ENCODE data around the gene ARHGEF19. TPM values are rescaled to one million over a fixed set of nuclear protein-coding genes. Genes with fewer than 3 reads are reported as not detected.

ARHGEF19 gene
- total and polyA plus RNA-seq, 9 of the 15 experiments (the other 6 are each of a cell fraction or from before 2014, with no cell fraction given) = 0.73 to 21.0 (median 5.2) TPM

DNA sequence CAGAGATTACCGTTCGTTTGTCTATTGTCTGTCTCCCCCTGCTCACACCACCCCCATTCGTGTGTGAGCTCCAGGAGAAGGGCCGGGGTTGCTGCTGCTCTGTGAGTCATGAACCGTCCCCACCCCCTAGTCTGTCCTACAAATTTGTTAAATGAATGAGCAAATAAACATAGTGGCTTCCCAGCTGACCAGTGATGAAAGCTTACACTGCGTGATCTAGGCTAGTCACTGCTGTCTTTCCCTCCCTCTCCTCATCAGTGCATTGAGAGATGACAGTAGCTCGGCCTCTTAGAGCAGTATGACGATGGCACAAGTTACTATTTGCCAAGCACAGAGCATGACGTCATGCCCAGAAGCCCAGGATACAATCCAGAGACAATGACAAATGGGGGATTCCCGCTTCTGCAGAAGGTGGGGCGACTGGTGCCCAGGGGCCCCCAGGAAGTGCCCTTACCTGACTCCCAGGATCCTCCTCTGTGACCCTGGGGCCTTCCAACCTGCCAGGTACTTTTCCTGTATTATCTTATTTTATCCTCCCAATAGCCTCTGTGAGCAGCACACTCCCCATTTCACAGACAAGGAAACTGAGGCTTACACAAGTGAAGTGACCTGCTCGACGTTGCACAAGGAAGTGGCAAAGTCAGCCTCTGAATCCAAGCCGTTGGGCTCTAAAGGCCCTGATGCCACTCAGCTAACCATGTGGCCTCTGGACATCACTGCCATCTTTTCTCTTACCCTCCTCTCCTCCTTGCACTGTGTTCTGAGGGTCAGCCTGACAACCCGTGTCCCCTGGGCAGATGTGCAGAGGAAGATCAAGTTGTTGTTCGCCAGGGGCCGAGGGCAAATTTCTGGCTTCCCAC is 48.0 kb downstream of the ARHGEF19 start (continued):
- TF ChIP-seq, protein P1, sequence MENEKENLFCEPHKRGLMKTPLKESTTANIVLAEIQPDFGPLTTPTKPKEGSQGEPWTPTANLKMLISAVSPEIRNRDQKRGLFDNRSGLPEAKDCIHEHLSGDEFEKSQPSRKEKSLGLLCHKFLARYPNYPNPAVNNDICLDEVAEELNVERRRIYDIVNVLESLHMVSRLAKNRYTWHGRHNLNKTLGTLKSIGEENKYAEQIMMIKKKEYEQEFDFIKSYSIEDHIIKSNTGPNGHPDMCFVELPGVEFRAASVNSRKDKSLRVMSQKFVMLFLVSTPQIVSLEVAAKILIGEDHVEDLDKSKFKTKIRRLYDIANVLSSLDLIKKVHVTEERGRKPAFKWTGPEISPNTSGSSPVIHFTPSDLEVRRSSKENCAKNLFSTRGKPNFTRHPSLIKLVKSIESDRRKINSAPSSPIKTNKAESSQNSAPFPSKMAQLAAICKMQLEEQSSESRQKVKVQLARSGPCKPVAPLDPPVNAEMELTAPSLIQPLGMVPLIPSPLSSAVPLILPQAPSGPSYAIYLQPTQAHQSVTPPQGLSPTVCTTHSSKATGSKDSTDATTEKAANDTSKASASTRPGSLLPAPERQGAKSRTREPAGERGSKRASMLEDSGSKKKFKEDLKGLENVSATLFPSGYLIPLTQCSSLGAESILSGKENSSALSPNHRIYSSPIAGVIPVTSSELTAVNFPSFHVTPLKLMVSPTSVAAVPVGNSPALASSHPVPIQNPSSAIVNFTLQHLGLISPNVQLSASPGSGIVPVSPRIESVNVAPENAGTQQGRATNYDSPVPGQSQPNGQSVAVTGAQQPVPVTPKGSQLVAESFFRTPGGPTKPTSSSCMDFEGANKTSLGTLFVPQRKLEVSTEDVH (IDR thresholded peaks at IDR 0.05; ENCODE audit: low read depth, partially characterized antibody) = peak; percentile 54
- TF ChIP-seq POLR2B (IDR thresholded peaks at IDR 0.05; ENCODE audit: low read depth, partially characterized antibody) (peak; percentile 26), ZBTB17 (CRISPR knock-in tag; IDR thresholded peaks at IDR 0.05) (no peak), NCOA6 (IDR thresholded peaks at IDR 0.05) (no peak), CLOCK (CRISPR knock-in tag; IDR thresholded peaks at IDR 0.05; ENCODE audit: borderline replicate concordance) (no peak), PRPF4 (IDR thresholded peaks at IDR 0.05; ENCODE audit: insufficient read depth, low read depth, low read length, poor library complexity, severe bottlenecking) (no peak), SLC30A9 (CRISPR knock-in tag; IDR thresholded peaks at IDR 0.05) (no peak), DACH1 (IDR thresholded peaks at IDR 0.05; ENCODE audit: partially characterized antibody) (peak; percentile 93), SAP30 (IDR thresholded peaks at IDR 0.05; ENCODE audit: borderline replicate concordance, insufficient read depth, low read depth, low read length, poor library complexity, severe bottlenecking) (peak; percentile 39)
- TF ChIP-seq, protein P2, sequence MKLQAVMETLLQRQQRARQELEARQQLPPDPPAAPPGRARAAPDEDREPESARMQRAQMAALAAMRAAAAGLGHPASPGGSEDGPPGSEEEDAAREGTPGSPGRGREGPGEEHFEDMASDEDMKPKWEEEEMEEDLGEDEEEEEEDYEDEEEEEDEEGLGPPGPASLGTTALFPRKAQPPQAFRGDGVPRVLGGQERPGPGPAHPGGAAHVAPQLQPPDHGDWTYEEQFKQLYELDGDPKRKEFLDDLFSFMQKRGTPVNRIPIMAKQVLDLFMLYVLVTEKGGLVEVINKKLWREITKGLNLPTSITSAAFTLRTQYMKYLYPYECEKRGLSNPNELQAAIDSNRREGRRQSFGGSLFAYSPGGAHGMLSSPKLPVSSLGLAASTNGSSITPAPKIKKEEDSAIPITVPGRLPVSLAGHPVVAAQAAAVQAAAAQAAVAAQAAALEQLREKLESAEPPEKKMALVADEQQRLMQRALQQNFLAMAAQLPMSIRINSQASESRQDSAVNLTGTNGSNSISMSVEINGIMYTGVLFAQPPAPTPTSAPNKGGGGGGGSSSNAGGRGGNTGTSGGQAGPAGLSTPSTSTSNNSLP (IDR thresholded peaks at IDR 0.05; ENCODE audit: borderline replicate concordance, low read depth, low read length) = peak; percentile 93

Measured in K562 (cell line).